HEK293 (cell line): Measurements from ENCODE around the gene DNAH9.

Source experiments
- CTCF ChIA-PET: fragments of 350-600 bp; formaldehyde crosslinking; extraction: SDS; loops from one replicate; lab custom pipeline; 2021; ENCODE audit warnings: antibody characterized with exemption; lab: Yijun Ruan, JAX
- POLR2A ChIA-PET: fragments of 300-600 bp; formaldehyde crosslinking; extraction: SDS; loops from one replicate; lab custom pipeline; 2020; ENCODE audit warnings: antibody characterized with exemption, inconsistent platforms; lab: Yijun Ruan, JAX
- H3K27ac ChIP-seq: fragments of 200-500 bp; sonication (Bioruptor generic); 2 replicates; pipeline ENCODE4 v1.5.1; 2014; ENCODE audit warnings: low read depth, low read length, control low read depth, inconsistent platforms; ENCODE audit errors: extremely low read depth
- H3K36me3 ChIP-seq, 2 experiments: fragments of 200-500 bp in 1 of 2; sonication (Bioruptor generic) in 1 of 2; 1 replicate in 1 of 2; 2 replicates in 1 of 2; pipeline ENCODE4 v1.5.1; 2014 to 2017; ENCODE audit warnings: inconsistent platforms in 2 of 2, low read length in 2 of 2; ENCODE audit not compliant: control insufficient read depth in 2 of 2, insufficient read depth in 1 of 2
- H3K4me1 ChIP-seq: fragments of 200-500 bp; sonication (Bioruptor generic); 2 replicates; pipeline ENCODE4 v1.5.1; 2014; ENCODE audit warnings: mild to moderate bottlenecking, low read length, inconsistent platforms; ENCODE audit not compliant: control insufficient read depth, insufficient read depth
- H3K4me3 ChIP-seq: 2 replicates; pipeline ENCODE4 v1.5.1; 2011; ENCODE audit warnings: low read depth, mild to moderate bottlenecking, control low read depth, low read length, moderate library complexity
- H3K9me3 ChIP-seq: fragments of 200-500 bp; sonication (Bioruptor generic); 2 replicates; pipeline ENCODE4 v1.5.1; 2014; ENCODE audit warnings: low read depth, low read length, inconsistent platforms; ENCODE audit not compliant: control insufficient read depth, insufficient read depth
- GFI1B ChIP-seq: fragments of 450-650 bp; formaldehyde crosslinking; IDR thresholded peaks from 2 replicates; pipeline ENCODE4 v1.5.1; 2016; ENCODE audit warnings: missing biosample characterization, missing genetic modification characterization
- HIC1 ChIP-seq: fragments of 450-650 bp; formaldehyde crosslinking; IDR thresholded peaks from 2 replicates; pipeline ENCODE4 v1.5.1; 2016; ENCODE audit warnings: missing biosample characterization, missing genetic modification characterization
- HOXC10 ChIP-seq: sonication (generic); formaldehyde crosslinking; IDR thresholded peaks from 2 replicates; pipeline ENCODE4 v1.8.1; 2023; ENCODE audit warnings: mild to moderate bottlenecking, missing genetic modification reagents
- HOXD13 ChIP-seq: sonication (generic); formaldehyde crosslinking; IDR thresholded peaks from 2 replicates; pipeline ENCODE4 v1.8.0; 2022; ENCODE audit warnings: missing genetic modification reagents, borderline replicate concordance
- KLF9 ChIP-seq: fragments of 450-650 bp; formaldehyde crosslinking; IDR thresholded peaks from 2 replicates; pipeline ENCODE4 v1.5.1; 2016; ENCODE audit warnings: missing biosample characterization, missing genetic modification characterization, low read depth
- MZF1 ChIP-seq: fragments of 450-650 bp; formaldehyde crosslinking; IDR thresholded peaks from 2 replicates; pipeline ENCODE4 v1.5.1; 2017; ENCODE audit warnings: missing biosample characterization, missing genetic modification characterization, borderline replicate concordance
- OVOL3 ChIP-seq: fragments of 450-650 bp; formaldehyde crosslinking; IDR thresholded peaks from 2 replicates; pipeline ENCODE4 v1.5.1; 2016; ENCODE audit warnings: missing biosample characterization, missing genetic modification characterization
- PRDM1 ChIP-seq: fragments of 450-650 bp; formaldehyde crosslinking; IDR thresholded peaks from 2 replicates; pipeline ENCODE4; 2016; ENCODE audit warnings: missing biosample characterization, missing genetic modification characterization
- SCRT2 ChIP-seq: fragments of 450-650 bp; formaldehyde crosslinking; IDR thresholded peaks from 2 replicates; pipeline ENCODE4 v1.5.1; 2016; ENCODE audit warnings: missing biosample characterization, missing genetic modification characterization
- YY1 ChIP-seq: fragments of 450-650 bp; formaldehyde crosslinking; IDR thresholded peaks from 2 replicates; pipeline ENCODE4 v1.5.1; 2018; ENCODE audit warnings: missing biosample characterization, missing genetic modification characterization
- ZEB2 ChIP-seq: fragments of 450-650 bp; formaldehyde crosslinking; IDR thresholded peaks from 2 replicates; pipeline ENCODE4 v1.5.1; 2016; ENCODE audit warnings: missing biosample characterization, missing genetic modification characterization
- ZFHX2 ChIP-seq: fragments of 450-650 bp; formaldehyde crosslinking; conservative IDR thresholded peaks from 2 replicates; pipeline ENCODE4 v1.5.1; 2016; ENCODE audit warnings: missing biosample characterization, missing genetic modification characterization
- ZNF132 ChIP-seq: fragments of 450-650 bp; formaldehyde crosslinking; IDR thresholded peaks from 2 replicates; pipeline ENCODE4 v1.5.1; 2017; ENCODE audit warnings: missing biosample characterization, missing genetic modification characterization, borderline replicate concordance
- ZNF157 ChIP-seq: fragments of 450-650 bp; formaldehyde crosslinking; IDR thresholded peaks from 2 replicates; pipeline ENCODE4 v1.5.1; 2016; ENCODE audit warnings: missing biosample characterization, missing genetic modification characterization
- ZNF16 ChIP-seq: fragments of 450-650 bp; formaldehyde crosslinking; IDR thresholded peaks from 2 replicates; pipeline ENCODE4 v1.5.1; 2016; ENCODE audit warnings: low read depth, missing biosample characterization, missing genetic modification characterization
- ZNF19 ChIP-seq: fragments of 450-650 bp; formaldehyde crosslinking; IDR thresholded peaks from 2 replicates; pipeline ENCODE4; 2016; ENCODE audit warnings: missing biosample characterization, missing genetic modification characterization, low read depth
- ZNF221 ChIP-seq: fragments of 450-650 bp; formaldehyde crosslinking; IDR thresholded peaks from 2 replicates; pipeline ENCODE4 v1.5.1; 2017; ENCODE audit warnings: missing biosample characterization, missing genetic modification characterization, borderline replicate concordance
- ZNF311 ChIP-seq: fragments of 450-650 bp; formaldehyde crosslinking; IDR thresholded peaks from 2 replicates; pipeline ENCODE4 v1.5.1; 2017; ENCODE audit warnings: missing biosample characterization, missing genetic modification characterization, borderline replicate concordance
- ZNF335 ChIP-seq: fragments of 450-650 bp; formaldehyde crosslinking; conservative IDR thresholded peaks from 2 replicates; pipeline ENCODE4 v1.5.1; 2016; ENCODE audit warnings: missing biosample characterization, missing genetic modification characterization
- ZNF366 ChIP-seq: fragments of 450-650 bp; formaldehyde crosslinking; conservative IDR thresholded peaks from 2 replicates; pipeline ENCODE4 v1.5.1; 2016; ENCODE audit warnings: missing biosample characterization, missing genetic modification characterization
- ZNF37A ChIP-seq: fragments of 450-650 bp; IDR thresholded peaks from 2 replicates; pipeline ENCODE4 v1.5.1; 2018; ENCODE audit warnings: missing biosample characterization, missing genetic modification characterization
- ZNF394 ChIP-seq: fragments of 450-650 bp; formaldehyde crosslinking; IDR thresholded peaks from 2 replicates; pipeline ENCODE4 v1.5.1; 2016; ENCODE audit warnings: missing biosample characterization, missing genetic modification characterization, mild to moderate bottlenecking, moderate library complexity, borderline replicate concordance
- ZNF426 ChIP-seq: fragments of 450-650 bp; formaldehyde crosslinking; IDR thresholded peaks from 2 replicates; pipeline ENCODE4 v1.5.1; 2017; ENCODE audit warnings: missing biosample characterization, missing genetic modification characterization, mild to moderate bottlenecking, inconsistent platforms, moderate library complexity
- ZNF558 ChIP-seq: fragments of 450-650 bp; formaldehyde crosslinking; IDR thresholded peaks from 2 replicates; pipeline ENCODE4 v1.5.1; 2016; ENCODE audit warnings: missing biosample characterization, missing genetic modification characterization
- ZNF585B ChIP-seq: fragments of 450-650 bp; formaldehyde crosslinking; IDR thresholded peaks from 2 replicates; pipeline ENCODE4 v1.5.1; 2016; ENCODE audit warnings: missing biosample characterization, missing genetic modification characterization
- ZNF626 ChIP-seq: fragments of 450-650 bp; sonication (Bioruptor Pico); formaldehyde crosslinking; IDR thresholded peaks from 2 replicates; pipeline ENCODE4 v1.5.1; 2018; ENCODE audit warnings: missing biosample characterization, missing genetic modification characterization, inconsistent platforms
- ZNF76 ChIP-seq: fragments of 450-650 bp; formaldehyde crosslinking; IDR thresholded peaks from 2 replicates; pipeline ENCODE4; 2016; ENCODE audit warnings: low read depth, missing biosample characterization, missing genetic modification characterization, borderline replicate concordance
- ZSCAN16 ChIP-seq: fragments of 450-650 bp; formaldehyde crosslinking; IDR thresholded peaks from 2 replicates; pipeline ENCODE4 v1.5.1; 2016; ENCODE audit warnings: missing biosample characterization, missing genetic modification characterization
- ZSCAN23 ChIP-seq: fragments of 450-650 bp; formaldehyde crosslinking; IDR thresholded peaks from 2 replicates; pipeline ENCODE4 v1.5.1; 2016; ENCODE audit warnings: missing biosample characterization, missing genetic modification characterization
- ZSCAN4 ChIP-seq: fragments of 450-650 bp; formaldehyde crosslinking; IDR thresholded peaks from 2 replicates; pipeline ENCODE4 v1.5.1; 2017; ENCODE audit warnings: missing biosample characterization, missing genetic modification characterization

Gene DNAH9

GRCh38 chr17:11582217-11582616 is 16.1 kb upstream of the DNAH9 start (continued):
- TF ChIP-seq ZNF426 (tag by site-specific recombination) (no peak), ZNF19 (tag by site-specific recombination) (no peak), ZSCAN4 (tag by site-specific recombination) (no peak), ZNF37A (tag by site-specific recombination) (no peak), ZNF311 (tag by site-specific recombination) (no peak), ZNF221 (tag by site-specific recombination) (no peak), PRDM1 (tag by site-specific recombination) (no peak), ZEB2 (tag by site-specific recombination) (no peak)
- TF ChIP-seq, all 188 proteins: peak for 0

- CTCF ChIA-PET = interaction anchor here (0.5 kb wide), 1 partner anchor 399 kb away, joined by 3 read pairs; no protein-coding TSS in a partner anchor
- H3K4me3 ChIP-seq = no peak overlapping the region
- no peaks in the 10 kb centered on the region for H3K36me3 ChIP-seq
- H3K27ac ChIP-seq = no peak overlapping the region
- H3K9me3 ChIP-seq = no peaks in the 10 kb centered on the region; the same call in 1 of the 2 replicates
- TF ChIP-seq ZFHX2 (tag by site-specific recombination) (no peak), ZSCAN16 (tag by site-specific recombination) (no peak), ZNF585B (tag by site-specific recombination) (no peak), MZF1 (tag by site-specific recombination) (no peak), GFI1B (tag by site-specific recombination) (no peak), KLF9 (no peak), ZNF76 (tag by site-specific recombination) (no peak), ZNF37A (tag by site-specific recombination) (no peak), ZNF558 (no peak), ZNF394 (tag by site-specific recombination) (no peak)
- POLR2A ChIA-PET = no interaction called here
- no peaks in the 10 kb centered on the region for H3K4me1 ChIP-seq
Measured at GRCh38 chr17:11583306-11583992, 14.8 kb upstream of the DNAH9 start.

- H3K27ac ChIP-seq = no peak overlapping the region
- TF ChIP-seq ZNF585B (tag by site-specific recombination) (no peak), ZNF366 (tag by site-specific recombination) (no peak), ZNF626 (no peak), ZNF335 (tag by site-specific recombination) (no peak), OVOL3 (no peak), HOXC10 (CRISPR knock-in tag) (no peak), ZNF157 (no peak), ZNF394 (tag by site-specific recombination) (no peak), ZSCAN23 (tag by site-specific recombination) (no peak), HIC1 (tag by site-specific recombination) (no peak), ZNF132 (no peak), ZNF16 (no peak), ZNF311 (tag by site-specific recombination) (no peak), SCRT2 (tag by site-specific recombination) (no peak), YY1 (tag by site-specific recombination) (no peak), HOXD13 (CRISPR knock-in tag) (no peak)
- CTCF ChIA-PET = no interaction called here
- H3K4me3 ChIP-seq = no peak overlapping the region
- H3K4me1 ChIP-seq = no peaks in the 10 kb centered on the region
- H3K9me3 ChIP-seq = no peaks in the 10 kb centered on the region
- POLR2A ChIA-PET = no interaction called here
- H3K36me3 ChIP-seq = no peaks in the 10 kb centered on the region
Measured at GRCh38 chr17:11589716-11590115, 8.6 kb upstream of the DNAH9 start.
